H9 (cell line): ENCODE results near the gene PDE4C. TPM values are rescaled to one million over a fixed set of nuclear protein-coding genes. Genes with fewer than 3 reads are reported as not detected.
A peak's percentile ranks its signal among the peaks of the same experiment; 100 is the strongest.

Experiments
- DNase-seq: peaks from one replicate; pipeline ENCODE4 v3.0.0-alpha.2; 2017
- H2AFZ ChIP-seq: one replicate; pipeline ENCODE4 v1.6.1; 2013; ENCODE audit warnings: mild to moderate bottlenecking, low read length, control low read depth, moderate library complexity
- H2AK5ac ChIP-seq: 2 replicates; pipeline ENCODE4 v1.6.1; 2013; ENCODE audit warnings: low read length, control low read depth, mixed read lengths; ENCODE audit not compliant: insufficient read length
- H2BK120ac ChIP-seq: one replicate; pipeline ENCODE4 v1.6.1; 2013; ENCODE audit warnings: low read depth, mild to moderate bottlenecking, low read length, control low read depth, inconsistent platforms; ENCODE audit not compliant: poor library complexity, severe bottlenecking
- H2BK12ac ChIP-seq: 2 replicates; pipeline ENCODE4 v1.6.1; 2013; ENCODE audit warnings: low read length, control low read depth, mixed read lengths, low read depth; ENCODE audit not compliant: insufficient read length
- H2BK15ac ChIP-seq: 2 replicates; pipeline ENCODE4 v1.6.1; 2013; ENCODE audit warnings: low read depth, low read length, control low read depth
- H2BK20ac ChIP-seq: one replicate; pipeline ENCODE4 v1.6.1; 2013; ENCODE audit warnings: low read depth, mild to moderate bottlenecking, low read length, control low read depth, inconsistent platforms; ENCODE audit not compliant: poor library complexity, severe bottlenecking
- H2BK5ac ChIP-seq: 2 replicates; pipeline ENCODE4 v1.6.1; 2013; ENCODE audit warnings: low read length, control low read depth, mixed read lengths; ENCODE audit not compliant: insufficient read length
- H3K14ac ChIP-seq: 2 replicates; pipeline ENCODE4 v1.6.1; 2013; ENCODE audit warnings: low read length, control low read depth; ENCODE audit not compliant: insufficient read depth
- H3K18ac ChIP-seq: 2 replicates; pipeline ENCODE4 v1.6.1; 2013; ENCODE audit warnings: low read depth, mild to moderate bottlenecking, mixed read lengths, low read length, control low read depth; ENCODE audit not compliant: insufficient read length
- H3K23ac ChIP-seq: 2 replicates; pipeline ENCODE4 v1.6.1; 2013; ENCODE audit warnings: low read length, control low read depth, mixed read lengths, low read depth; ENCODE audit not compliant: insufficient read length
- H3K23me2 ChIP-seq: 2 replicates; pipeline ENCODE4 v1.6.1; 2013; ENCODE audit warnings: low read depth, mild to moderate bottlenecking, mixed read lengths, low read length, control low read depth; ENCODE audit not compliant: insufficient read length, poor library complexity, severe bottlenecking
- H3K27ac ChIP-seq: 2 replicates; pipeline ENCODE4 v1.5.1; 2013; ENCODE audit warnings: low read length, control low read depth, mixed read lengths, low read depth; ENCODE audit not compliant: insufficient read length
- H3K27me3 ChIP-seq: 2 replicates; pipeline ENCODE4 v1.6.1; 2013; ENCODE audit warnings: low read length, control low read depth, inconsistent platforms; ENCODE audit not compliant: insufficient read depth
- H3K4ac ChIP-seq: 2 replicates; pipeline ENCODE4 v1.6.1; 2013; ENCODE audit warnings: low read depth, mild to moderate bottlenecking, control low read depth, inconsistent platforms, low read length, moderate library complexity
- H3K4me1 ChIP-seq: 2 replicates; pipeline ENCODE4 v1.6.1; 2013; ENCODE audit warnings: low read length, control low read depth, inconsistent platforms; ENCODE audit not compliant: insufficient read depth
- H3K4me2 ChIP-seq: 2 replicates; pipeline ENCODE4 v1.6.1; 2013; ENCODE audit warnings: low read length, control low read depth, mixed read lengths; ENCODE audit not compliant: insufficient read length, insufficient read depth
- H3K56ac ChIP-seq: 2 replicates; pipeline ENCODE4 v1.6.1; 2013; ENCODE audit warnings: low read depth, mild to moderate bottlenecking, mixed read lengths, low read length, control low read depth; ENCODE audit not compliant: insufficient read length
- H3K79me1 ChIP-seq: 2 replicates; pipeline ENCODE4 v1.6.1; 2013; ENCODE audit warnings: low read depth, mild to moderate bottlenecking, moderate library complexity, low read length, control low read depth, inconsistent platforms; ENCODE audit not compliant: insufficient read depth, poor library complexity, severe bottlenecking
- H3K79me2 ChIP-seq: 2 replicates; pipeline ENCODE4 v1.6.1; 2013; ENCODE audit warnings: low read length, control low read depth, inconsistent platforms; ENCODE audit not compliant: insufficient read depth
- H3K9ac ChIP-seq: 2 replicates; pipeline ENCODE4 v1.6.1; 2013; ENCODE audit warnings: low read length, control low read depth, mixed read lengths; ENCODE audit not compliant: insufficient read length; ENCODE audit errors: extremely low read depth
- H3K9me3 ChIP-seq: one replicate; pipeline ENCODE4 v1.6.1; 2013; ENCODE audit warnings: low read depth, low read length, inconsistent platforms; ENCODE audit not compliant: control insufficient read depth
- H3T11ph ChIP-seq: one replicate; pipeline ENCODE4 v1.6.1; 2013; ENCODE audit warnings: mild to moderate bottlenecking, low read length, control low read depth, inconsistent platforms
- H4K20me1 ChIP-seq: one replicate; pipeline ENCODE4 v1.6.1; 2013; ENCODE audit not compliant: control insufficient read depth, insufficient read length, insufficient read depth
- H4K5ac ChIP-seq: 2 replicates; pipeline ENCODE4 v1.6.1; 2013; ENCODE audit warnings: low read depth, mild to moderate bottlenecking, mixed read lengths, low read length, control low read depth; ENCODE audit not compliant: insufficient read length
- H4K8ac ChIP-seq: replicated peaks from 2 replicates; pipeline ENCODE4 v1.6.1; 2013; ENCODE audit warnings: low read length, control low read depth, mixed read lengths, low read depth; ENCODE audit not compliant: insufficient read length
- H4K91ac ChIP-seq: 2 replicates; pipeline ENCODE4 v1.6.1; 2013; ENCODE audit warnings: low read depth, mild to moderate bottlenecking, moderate library complexity, mixed read lengths, low read length, control low read depth; ENCODE audit not compliant: insufficient read length
- H3K27ac Mint-ChIP-seq, 3 experiments: 2 replicates in 2 of 3; 3 replicates in 1 of 3; pipeline ENCODE4 v1.8.0; 2020 to 2021; ENCODE audit warnings: mixed read lengths in 3 of 3, mild to moderate bottlenecking in 1 of 3, moderate library complexity in 1 of 3
- H3K27me3 Mint-ChIP-seq: 2 replicates; pipeline ENCODE4 v1.8.0; 2021; ENCODE audit warnings: low read depth, mild to moderate bottlenecking, moderate library complexity, mixed read lengths
- H3K36me3 Mint-ChIP-seq, 3 experiments: 2 replicates in 2 of 3; 3 replicates in 1 of 3; pipeline ENCODE4 v1.8.0; 2020 to 2021; ENCODE audit warnings: low read depth in 3 of 3, mixed read lengths in 3 of 3; ENCODE audit not compliant: insufficient read depth in 1 of 3
- H3K4me1 Mint-ChIP-seq, 2 experiments: 2 replicates each; pipeline ENCODE4 v1.8.0; 2020; ENCODE audit warnings: mixed read lengths in 2 of 2
- H3K4me3 Mint-ChIP-seq, 2 experiments: 2 replicates in 1 of 2; 3 replicates in 1 of 2; pipeline ENCODE4 v1.8.0; 2020 to 2021; ENCODE audit warnings: mild to moderate bottlenecking in 2 of 2, mixed read lengths in 2 of 2, moderate library complexity in 1 of 2
- H3K9me3 Mint-ChIP-seq, 2 experiments: 2 replicates in 1 of 2; 3 replicates in 1 of 2; pipeline ENCODE4 v1.8.0; 2020; ENCODE audit warnings: mild to moderate bottlenecking in 2 of 2, mixed read lengths in 2 of 2, moderate library complexity in 1 of 2
- WGBS: extraction: QIAGEN DNeasy Blood & Tissue Kit; methylation state at CpG from one replicate; pipeline ENCODE4 v1.1.7; 2013; ENCODE audit warnings: missing lambda C conversion rate, low lambda C conversion rate, mixed read lengths; ENCODE audit not compliant: insufficient read length; ENCODE audit errors: extremely low coverage; 5-methylcytosine and 5-hydroxymethylcytosine counted together
- total RNA-seq: library from RNA; stranded (reverse); gene quantifications from 2 replicates; pipeline ENCODE4 v1.2.1, GENCODE V29; 2021
- TF ChIP-seq, protein P1 (sequence below): fragments of 200-600 bp; sonication (generic); conservative IDR thresholded peaks from 3 replicates; pipeline ENCODE4 v1.8.0; 2021; ENCODE audit warnings: antibody characterized with exemption, mild to moderate bottlenecking

Gene PDE4C
- total RNA-seq, 1 experiment from 2014 or later, result 1.8 TPM

- no peaks in the 10 kb centered on the region for H3K79me2 ChIP-seq
- H4K5ac ChIP-seq, result no peak overlapping the region
- TF ChIP-seq, protein P1, sequence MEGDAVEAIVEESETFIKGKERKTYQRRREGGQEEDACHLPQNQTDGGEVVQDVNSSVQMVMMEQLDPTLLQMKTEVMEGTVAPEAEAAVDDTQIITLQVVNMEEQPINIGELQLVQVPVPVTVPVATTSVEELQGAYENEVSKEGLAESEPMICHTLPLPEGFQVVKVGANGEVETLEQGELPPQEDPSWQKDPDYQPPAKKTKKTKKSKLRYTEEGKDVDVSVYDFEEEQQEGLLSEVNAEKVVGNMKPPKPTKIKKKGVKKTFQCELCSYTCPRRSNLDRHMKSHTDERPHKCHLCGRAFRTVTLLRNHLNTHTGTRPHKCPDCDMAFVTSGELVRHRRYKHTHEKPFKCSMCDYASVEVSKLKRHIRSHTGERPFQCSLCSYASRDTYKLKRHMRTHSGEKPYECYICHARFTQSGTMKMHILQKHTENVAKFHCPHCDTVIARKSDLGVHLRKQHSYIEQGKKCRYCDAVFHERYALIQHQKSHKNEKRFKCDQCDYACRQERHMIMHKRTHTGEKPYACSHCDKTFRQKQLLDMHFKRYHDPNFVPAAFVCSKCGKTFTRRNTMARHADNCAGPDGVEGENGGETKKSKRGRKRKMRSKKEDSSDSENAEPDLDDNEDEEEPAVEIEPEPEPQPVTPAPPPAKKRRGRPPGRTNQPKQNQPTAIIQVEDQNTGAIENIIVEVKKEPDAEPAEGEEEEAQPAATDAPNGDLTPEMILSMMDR, result no peak
- H3K4me3 Mint-ChIP-seq, result peak overlapping the region; percentile 78 to 97
- H3K9ac ChIP-seq, result no peak overlapping the region
- no peaks in the 10 kb centered on the region for H3K4me1 ChIP-seq
- no peak overlapping the region for H3K56ac ChIP-seq
- peaks cover 2% of the 10 kb centered on the region; the same call in 1 of the 2 replicates for H3K27me3 ChIP-seq
- H3K27ac ChIP-seq, result no peak overlapping the region
- no peak overlapping the region for H3K18ac ChIP-seq
- DNase-seq, result no peak
- no peak overlapping the region for H2BK120ac ChIP-seq
- H2BK15ac ChIP-seq, result no peak overlapping the region
- H4K8ac ChIP-seq, result no peak overlapping the region
- H3K27me3 Mint-ChIP-seq, result peaks cover 37% of the 10 kb centered on the region
- H3K9me3 ChIP-seq, result no peaks in the 10 kb centered on the region
- WGBS, result no CpG with 5 or more reads among the region's 16 CpGs
- no peak overlapping the region for H2BK20ac ChIP-seq
- H3K27ac Mint-ChIP-seq, result no peak overlapping the region
- no peak overlapping the region for H2BK12ac ChIP-seq
- peaks cover 28 to 39% of the 10 kb centered on the region in 2 experiments for H3K4me1 Mint-ChIP-seq
- no peak overlapping the region for H3T11ph ChIP-seq
- no peak overlapping the region for H2AFZ ChIP-seq
- H3K4me2 ChIP-seq, result peak overlapping the region; percentile 60
- H2BK5ac ChIP-seq, result no peak overlapping the region
- no peak overlapping the region for H3K23ac ChIP-seq
- no peaks in the 10 kb centered on the region for H4K20me1 ChIP-seq
- H4K91ac ChIP-seq, result no peak overlapping the region
- no peak overlapping the region for H3K4ac ChIP-seq
- H2AK5ac ChIP-seq, result no peak overlapping the region
- H3K36me3 Mint-ChIP-seq, result no peaks in the 10 kb centered on the region; a peak in 1 of 7 replicates
- peaks cover 0 to 2% of the 10 kb centered on the region in 2 experiments; a peak in 2 of 5 replicates for H3K9me3 Mint-ChIP-seq
- H3K14ac ChIP-seq, result no peak overlapping the region; the same call in 1 of the 2 replicates
- H3K23me2 ChIP-seq, result peaks cover 4% of the 10 kb centered on the region
- H3K79me1 ChIP-seq, result no peaks in the 10 kb centered on the region
These were observed 910 bp downstream of the PDE4C start for GRCh38 chr19:18225355-18225701.
